GM04504 (cell line): ENCODE measurements around the gene GTPBP3.

Experiments
- DNase-seq: peaks from one replicate; pipeline ENCODE4 v3.0.0-alpha.2; 2012; ENCODE audit warnings: low read depth

The GTPBP3 gene

DNA sequence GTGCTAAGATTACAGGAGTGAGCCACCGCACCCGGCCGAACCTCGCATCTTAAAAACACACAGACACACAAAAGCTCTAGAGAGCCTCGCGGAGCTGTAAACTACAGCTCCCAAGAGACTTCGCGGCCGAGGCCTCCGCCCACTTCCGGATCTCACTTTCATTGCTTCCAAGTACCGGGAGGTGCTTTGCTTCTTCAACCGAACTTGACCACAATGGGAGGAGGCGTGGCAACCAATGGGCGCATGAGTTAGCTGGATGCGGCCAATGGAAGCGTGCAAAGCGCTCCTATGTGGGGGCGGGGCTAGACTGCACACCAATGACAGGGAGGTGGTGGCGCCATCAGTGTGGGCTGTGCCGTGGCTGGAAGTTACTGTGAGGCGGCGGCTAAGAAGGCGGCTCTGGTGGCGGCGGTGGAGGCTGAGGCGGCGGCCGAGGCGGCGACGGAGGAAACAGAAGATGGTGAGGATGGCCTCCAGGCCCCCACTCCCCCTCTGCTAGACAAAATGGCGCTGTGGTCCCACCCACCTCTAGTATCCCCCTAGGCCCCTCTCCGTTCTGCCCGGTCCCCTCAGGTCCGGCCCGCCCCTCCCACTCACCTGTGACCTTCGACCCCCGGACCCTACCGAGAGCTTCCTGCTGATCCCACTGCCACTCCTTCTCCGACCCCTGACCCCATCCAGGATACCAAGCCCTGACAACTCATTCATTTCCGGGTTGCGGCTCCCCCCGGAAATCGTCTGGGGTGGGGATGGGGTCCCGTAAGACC lies 28.0 kb upstream of the GTPBP3 start, which contains the start of gene DDA1:
TSS of gene DDA1 (plus strand) at position 366 of the 767 bp plus-strand sequence. CDS start at position 458, 92 bp downstream.
- DNase-seq, result peak; percentile 100

DNA sequence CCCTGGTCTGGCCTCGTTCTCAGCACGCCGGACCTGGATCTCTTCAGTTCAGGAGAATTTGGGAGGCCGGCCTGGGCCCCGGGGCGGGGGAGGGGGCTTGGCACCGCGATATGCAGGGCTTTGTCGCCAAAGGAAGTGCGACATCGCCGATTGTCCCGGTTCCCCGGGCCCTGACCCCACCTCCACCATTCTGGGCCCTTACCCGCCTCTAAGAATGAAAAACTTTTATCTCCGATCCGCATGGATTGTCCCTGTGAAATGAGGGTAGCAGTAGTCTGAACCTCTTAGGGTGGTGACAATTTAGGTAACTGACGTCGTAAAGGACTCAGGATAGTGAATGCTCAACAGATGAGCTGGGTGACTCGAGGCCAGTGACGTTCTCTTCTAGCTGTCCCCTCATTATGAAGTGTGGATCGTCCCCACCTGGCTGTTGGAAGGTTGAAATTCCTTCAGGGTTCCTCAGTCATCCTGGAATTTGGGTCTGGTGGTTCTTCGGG lies 27.3 kb upstream of the GTPBP3 start:
- no peak for DNase-seq

DNA sequence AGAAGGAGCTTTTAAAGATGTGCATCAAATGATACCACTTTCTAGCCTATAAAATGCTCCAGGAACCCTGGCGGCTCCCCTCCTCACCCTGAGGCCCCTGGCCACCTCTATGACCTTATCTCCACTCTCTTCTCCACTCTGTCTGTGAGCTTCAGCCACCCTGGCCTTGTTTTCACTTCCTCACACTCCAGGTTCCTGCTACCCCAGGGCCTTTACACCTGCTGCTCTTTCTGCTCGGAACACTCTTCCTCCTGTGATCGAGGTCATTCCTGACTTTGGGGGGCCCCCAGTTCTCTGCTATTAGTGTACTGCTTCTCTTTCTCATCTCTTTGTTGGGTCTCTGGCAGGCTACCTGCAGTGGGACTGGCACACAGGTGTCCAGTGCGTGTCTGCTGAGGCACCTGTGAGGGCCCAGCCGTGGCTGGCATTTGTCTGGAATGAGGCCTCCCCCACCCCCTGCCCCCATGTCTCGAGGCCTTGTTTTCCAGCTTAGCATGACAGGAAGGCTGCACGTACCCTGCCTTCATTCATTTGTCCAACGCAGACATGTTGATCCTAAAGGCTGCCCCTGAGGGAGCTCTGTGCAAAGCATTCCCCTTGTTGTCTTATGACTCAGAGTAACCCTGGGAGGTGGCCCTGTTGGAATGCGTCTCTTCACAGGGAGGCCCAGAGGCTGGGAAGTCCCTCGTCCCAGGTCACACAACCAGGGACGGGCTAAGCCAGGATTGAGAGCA lies 25.7 kb upstream of the GTPBP3 start:
- peak; percentile 29 for DNase-seq

DNA sequence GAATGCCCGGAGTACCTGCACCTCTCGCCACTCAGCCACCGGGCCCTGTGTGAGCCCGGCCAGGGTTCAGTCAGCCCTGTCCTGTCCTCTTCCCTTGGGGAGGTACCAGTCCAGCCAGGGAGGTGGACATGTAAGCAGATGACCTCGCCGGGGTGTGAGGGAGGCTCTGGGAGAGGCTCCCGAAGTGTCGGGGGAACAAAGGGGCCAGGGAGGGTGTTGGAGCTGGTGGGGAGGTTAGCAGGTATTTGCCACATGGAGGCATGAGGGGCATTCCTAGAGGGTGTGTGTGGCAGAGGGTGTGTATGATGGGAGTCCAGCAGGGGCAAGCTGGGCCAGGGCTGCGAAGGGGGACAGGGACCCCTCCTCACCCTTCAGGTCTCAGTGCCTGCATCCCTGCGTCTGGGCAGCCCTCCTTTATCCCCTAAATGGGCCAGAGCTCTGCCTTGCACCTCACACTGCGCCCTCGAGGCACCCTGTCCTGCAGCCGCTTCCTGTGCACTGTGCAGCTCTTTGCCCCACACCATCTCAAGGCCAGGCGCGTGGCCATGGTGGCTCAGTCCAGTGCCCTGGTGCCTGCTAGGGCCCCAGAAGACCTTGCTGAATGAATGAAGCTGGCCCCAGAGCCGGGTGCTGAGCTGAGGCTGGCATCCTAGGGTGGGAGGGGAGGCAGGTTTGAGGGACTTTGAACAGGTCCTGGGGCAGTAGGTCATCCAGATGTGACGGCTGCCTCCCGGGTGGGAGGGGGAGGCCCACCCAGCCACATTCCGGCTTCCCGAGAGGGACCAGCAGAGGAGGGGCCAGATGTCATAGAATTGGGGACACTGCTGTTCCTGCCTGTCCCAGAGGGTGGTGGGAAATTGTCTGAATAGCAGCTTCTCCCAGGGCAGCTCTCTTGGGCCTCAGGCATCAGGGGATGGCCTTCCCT lies 24.9 kb upstream of the GTPBP3 start:
- no peak for DNase-seq

DNA sequence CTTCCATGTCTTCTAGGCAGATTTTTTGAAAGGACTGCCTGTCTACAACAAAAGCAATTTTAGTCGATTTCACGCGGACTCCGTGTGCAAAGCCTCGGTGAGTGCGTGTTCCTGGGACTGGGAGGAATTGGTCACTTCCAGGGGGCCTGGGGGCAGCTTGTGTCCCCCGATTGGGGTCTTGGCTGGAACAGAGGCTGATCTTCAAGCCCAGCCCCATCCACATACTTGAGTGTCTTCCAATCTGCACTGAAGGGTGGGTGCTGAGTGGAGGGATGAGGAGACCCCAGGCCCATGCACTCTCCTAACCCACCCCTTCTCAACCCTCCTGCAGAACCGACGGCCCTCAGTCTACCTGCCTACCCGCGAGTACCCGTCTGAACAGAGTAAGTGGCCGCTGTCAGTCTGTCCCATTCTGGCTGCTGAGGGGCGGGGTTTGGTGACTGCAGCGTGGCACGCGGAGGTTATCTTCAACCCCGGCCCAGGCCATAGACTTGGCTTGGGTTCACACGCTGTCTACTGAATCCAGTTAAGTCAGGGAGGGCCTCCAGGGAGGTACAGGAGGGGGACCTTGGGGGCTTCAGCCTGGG lies 23.3 kb upstream of the GTPBP3 start:
- DNase-seq, result no peak

DNA sequence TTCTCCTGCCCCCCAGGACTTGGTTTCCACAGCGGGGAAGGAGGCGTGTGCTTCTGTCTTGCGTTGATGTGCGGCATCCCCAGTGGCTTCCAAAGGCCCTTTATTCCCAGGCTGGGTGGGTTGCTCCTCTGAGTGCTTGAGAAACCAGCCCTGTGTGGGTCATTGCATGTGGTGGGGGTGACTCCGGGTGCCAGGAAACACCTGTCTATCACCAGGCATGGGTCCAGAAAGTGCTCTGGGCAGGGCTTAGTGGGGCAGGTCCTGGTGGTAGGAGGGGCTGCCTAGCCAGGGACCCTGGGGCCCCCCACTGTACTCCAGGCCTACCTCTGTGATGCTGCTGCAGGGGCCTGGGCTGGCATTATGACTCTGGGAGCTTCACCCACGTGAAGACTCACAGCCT lies 18.4 kb upstream of the GTPBP3 start:
- DNase-seq, result no peak

DNA sequence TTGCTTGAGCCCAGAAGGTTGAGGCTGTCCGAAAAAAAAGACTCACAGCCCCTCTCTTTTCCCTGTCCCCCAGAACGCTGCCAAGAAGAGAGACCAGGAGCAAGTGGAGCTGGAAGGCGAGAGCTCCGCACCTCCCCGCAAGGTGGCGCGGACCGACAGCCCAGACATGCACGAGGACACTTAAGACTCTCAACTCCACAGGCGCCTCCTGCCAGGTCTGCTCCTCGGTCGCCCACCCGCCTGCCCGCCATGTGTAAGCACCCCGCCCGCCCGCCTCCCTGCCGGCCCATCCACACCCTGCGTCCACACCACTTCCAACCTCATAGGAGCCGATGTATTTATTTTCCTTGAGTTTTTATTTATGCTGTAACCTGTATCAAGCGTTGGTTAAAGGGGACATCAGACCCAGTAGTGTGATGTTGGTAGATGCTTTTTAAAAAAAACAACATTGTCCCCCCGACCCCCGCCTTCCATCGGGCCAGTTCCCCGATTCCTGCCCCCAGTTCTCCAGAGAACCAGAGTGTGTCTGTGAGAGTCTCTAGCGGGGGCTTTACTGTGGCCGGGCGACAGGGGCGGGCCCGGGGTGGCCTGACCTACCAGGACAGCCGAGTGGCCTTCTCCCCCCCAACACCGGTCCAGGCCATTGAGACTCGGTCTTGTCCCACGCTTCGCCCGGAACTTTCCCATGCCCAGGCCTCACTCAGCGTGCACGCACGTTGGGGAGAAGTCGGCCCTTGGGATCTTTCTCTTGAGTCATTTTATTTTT lies 17.7 kb upstream of the GTPBP3 start:
- no peak for DNase-seq

DNA sequence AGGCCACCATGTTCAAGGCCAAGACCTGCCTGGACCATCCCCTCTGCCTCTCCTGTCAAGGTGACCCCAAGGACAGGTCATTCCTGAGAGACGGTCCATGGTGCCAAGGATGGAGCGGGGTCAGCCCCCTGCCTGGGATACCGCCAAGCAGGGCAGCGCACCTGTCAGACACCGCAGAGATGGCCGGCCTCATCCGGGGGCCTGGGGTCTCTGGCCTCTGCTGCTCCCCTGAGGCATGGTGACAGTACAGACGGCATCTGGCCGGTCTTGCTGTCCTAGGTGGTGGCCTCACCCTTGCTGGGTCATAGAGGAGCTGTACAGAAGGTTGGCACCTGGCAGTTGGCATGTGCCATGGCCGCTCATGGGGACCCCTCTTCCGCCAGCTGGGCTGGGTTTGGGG lies 16.9 kb upstream of the GTPBP3 start:
- DNase-seq, result no peak

DNA sequence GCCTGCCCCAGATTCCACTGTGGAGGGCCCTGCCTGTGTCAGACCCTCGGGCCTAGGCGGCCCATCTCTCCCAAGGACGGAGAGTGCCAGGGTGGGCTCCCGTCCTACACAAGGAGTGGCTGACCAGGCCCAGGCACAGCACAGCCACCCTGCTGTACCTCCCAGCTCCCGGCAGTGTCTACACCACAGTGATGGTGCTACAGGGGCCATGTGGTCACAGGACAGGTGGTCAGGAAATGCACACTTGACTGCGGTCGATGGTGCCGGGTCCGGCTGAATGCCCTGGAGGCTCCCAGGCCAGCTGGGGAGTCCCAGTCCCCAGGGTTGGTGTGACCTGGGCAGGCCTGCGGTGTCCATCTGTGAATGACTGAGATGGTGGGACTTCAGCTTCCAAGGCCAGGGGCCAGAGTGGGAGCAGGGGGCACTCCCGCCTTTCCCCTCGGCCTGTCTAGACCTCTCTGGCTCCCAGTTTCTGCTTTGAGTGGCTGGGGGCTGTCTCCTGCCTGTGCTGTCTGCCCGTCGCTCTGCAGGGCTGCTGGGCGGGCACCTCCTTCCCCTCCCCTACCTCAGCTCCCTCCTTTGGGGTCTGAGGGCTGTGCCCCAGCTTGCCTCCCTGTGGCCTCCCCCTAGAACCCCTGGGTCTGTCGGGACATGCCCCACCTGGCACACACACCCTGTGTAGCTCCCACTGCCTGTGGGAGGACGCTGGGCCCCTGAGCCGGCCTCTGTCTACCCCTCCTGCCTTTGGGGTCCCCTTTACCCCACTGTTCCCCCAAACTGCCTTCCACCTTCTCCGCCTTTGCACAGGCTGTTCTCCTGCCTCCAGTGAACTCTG lies 15.5 kb upstream of the GTPBP3 start:
- DNase-seq, result no peak

DNA sequence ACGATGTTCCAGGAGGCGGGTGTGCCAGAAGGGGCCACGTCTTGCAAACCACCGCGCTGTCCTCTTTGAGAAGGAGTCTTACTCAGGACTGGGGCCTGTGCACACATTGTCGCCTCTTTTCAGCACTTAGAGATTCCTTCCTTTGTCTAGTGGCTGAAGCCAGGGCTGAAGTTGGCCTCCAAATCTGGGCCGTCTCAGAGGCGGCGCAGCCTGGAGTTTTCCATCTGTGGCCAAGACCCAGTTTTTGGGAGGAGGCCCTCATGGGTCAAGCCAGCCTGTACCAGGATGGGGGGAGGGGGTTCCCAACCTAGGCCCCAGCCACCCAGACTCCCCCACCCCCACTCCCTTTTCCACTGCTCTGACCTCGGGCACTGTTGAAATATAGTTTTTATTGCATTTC lies 14.5 kb upstream of the GTPBP3 start:
- no peak for DNase-seq

DNA sequence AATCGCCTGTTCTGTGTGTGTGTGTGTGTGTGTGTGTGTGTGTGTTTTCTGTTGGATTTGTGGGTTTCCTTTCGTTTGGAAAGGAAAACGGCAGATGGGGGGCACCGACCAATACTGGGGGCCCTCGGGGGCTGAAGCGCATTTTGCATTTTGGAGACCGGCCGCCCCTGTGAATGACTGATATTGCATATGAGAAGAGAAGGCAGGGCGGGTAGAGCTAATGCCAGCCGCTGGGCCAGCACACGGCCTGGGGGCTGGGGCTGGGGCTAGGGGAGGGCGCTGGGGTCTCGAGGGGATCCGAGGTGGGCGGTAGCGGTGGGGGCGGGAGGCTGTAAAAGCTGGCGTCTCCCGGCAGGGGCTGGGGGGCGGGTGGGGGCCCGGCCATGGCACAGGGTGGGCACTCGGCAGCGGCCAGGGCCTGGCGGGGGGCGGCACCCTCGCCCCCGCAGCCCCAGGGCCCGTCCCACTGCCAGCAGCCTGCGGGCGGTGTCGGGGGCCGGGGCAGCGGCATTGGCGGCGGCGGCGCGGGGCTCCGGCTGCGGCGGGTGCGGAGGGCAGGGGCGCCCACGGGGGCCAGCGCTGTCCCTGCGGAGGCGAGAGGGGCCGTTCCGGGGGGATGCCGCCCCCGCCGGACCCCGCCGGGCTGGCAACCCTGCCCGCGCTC lies 13.9 kb upstream of the GTPBP3 start:
- no peak for DNase-seq

DNA sequence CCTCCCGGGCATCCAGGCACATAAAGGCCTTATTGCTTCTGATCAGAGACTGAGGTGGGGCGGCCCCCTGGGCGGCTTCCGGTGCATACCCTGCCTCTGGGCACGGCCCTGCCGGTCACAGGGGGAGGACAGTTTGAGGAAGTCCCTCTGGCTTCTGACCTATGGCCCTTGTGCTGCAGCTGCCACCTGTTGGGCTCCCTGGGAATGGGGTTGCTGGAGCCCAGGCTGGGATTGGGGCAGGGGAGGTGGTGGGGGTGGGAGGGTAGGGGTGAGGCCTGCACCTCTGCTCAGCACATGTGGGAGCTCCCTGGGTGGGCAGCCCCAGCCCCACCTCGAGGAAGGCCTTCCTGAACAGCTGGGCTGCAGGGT lies 13.4 kb upstream of the GTPBP3 start:
- DNase-seq, result no peak

DNA sequence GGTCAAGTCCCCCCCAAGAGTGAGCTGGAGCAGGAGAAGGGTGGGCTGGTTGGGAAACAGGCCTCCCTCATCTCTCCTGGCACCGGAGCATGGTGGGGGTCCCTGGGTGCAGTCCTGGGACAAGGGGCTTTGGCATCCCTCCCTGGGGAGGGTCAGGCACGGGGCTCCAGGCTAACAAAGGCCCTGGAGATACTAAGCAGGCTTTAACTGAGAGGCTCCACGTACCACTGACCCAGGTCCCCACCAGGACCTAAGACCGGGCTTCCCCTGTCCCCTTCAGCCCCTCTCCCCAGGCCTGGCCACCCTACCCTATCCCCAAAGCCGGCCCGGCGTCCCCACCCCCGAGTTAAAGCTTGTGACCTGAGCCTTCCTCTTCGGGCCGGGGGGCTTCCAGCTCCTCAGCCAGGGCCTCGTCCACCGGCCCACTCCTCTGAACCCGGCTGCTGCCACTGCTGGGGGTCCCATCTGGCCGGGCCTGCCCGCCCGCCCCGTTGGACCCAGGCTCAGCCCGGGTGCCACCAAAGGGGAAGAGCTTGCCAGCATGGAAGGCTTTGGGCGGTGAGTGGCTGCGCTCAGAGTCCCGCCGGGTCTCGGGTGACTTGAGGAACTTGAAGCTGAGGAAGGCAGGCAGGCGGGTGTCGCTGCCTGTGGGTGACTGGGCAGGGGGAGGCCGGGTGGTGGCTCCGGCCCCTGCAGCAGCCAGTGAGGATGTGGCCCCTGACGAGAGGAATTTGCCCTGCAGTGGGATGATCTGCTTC lies 12.8 kb upstream of the GTPBP3 start:
- DNase-seq, result no peak

DNA sequence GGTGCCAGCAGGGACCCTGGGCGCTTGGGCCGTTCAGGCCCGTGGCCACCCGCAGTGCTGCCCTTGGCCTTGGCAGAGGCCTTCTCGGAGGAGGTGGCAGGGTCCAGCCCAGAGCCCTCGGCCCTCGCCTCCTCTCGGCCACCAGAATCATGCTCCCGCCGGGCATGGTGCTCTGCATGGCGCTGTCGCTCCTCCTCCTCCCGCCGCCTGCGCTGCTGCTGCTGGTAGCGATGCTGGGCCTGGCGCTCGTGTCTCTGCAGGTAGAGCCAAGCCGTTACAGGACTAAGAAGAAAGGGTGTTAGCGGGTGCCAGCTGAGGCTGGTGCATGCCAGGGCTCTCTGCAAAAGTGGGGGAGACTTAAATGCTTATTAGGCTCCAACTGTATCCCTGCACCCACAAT lies 12.2 kb upstream of the GTPBP3 start:
- DNase-seq, result no peak

DNA sequence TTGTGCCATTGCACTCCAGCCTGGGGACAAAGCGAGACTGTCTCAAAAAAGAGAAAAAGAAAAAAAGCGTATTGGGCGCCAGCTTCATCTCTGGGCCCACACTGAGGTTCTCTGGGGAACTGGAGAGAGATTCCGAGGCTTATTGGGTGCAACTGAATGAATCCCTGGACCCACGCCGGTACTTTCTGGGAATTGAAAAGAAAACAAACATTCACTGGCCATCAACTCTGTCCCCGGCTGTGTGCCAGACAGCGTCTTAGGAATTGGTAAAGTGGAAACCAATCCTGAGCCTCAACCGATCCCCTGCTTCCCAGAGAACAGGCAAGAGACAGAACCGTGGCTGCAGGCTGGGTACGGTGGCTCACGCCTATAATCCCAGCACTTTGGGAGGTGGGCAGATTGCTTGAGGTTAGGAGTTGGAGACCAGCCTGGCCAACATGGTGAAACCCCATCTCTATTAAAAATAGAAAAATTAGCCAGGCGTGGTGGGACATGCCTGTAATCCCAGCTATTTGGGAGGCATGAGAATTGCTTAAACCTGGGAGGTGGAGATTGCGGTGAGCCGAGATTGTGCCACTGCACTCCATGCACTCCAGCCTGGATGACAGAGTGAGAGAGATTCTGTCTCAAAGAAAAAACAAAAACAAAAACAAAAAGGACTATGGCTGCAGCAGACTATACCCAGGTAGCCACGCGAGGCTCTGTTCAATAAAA lies 11.3 kb upstream of the GTPBP3 start:
- DNase-seq, result no peak

DNA sequence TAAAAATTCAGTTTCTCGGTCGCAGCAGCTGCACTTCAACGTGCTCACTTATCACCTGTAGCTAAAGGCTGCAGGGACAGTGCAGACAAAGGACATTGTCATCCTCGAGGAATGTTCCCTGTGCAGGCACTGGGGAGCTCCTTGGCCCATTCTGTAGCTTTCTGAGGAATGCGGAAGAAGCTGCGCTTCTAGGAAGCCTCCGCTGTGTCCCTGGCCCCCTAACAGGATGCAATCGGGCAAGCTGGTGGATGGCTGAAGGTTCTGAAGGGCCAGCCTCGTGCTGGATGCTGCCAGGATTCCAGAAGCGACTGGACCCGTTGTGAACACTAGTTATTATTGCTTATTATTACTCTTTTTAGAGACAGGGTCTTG lies 10.8 kb upstream of the GTPBP3 start:
- no peak for DNase-seq

DNA sequence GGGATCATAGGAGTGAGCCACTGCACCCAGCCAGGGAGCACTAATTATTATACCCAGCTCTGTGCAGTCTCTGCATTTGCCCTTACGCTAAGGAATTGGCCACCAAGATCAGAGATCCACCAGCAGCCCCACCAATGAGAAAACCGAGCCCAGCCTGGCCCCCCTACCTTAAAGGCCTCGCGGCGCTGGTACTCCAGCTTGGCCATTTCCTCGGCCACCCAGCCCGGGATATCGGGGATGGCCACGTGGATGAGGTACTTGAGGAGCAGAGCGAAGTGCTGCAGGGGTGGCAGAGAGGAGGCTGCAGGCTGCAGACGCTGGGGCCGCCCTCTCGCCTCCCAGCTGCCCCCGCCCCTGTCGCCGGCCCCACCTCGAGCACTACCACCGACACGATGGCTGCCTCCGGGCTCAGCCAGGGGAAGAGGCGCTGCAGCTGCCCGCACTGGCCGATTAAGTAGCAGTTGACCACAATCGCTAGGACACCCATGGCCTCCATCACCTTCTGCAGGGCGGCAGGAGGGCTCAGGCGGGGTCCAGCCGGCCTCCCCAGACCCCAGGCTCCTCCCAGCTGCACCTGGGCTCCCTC lies 10.2 kb upstream of the GTPBP3 start:
- no peak for DNase-seq
